HG02943 (cell line): ENCODE results near the gene CES4A.
"Not testable (repeated sequence)": the region's sequence is repeated elsewhere in the genome, so short reads cannot be mapped to it uniquely, and the experiment has no call there.

Experiments used
- ATAC-seq: cut with Tn5 transposase; IDR thresholded peaks from one replicate; pipeline ENCODE4 v1.9.1; 2021; ENCODE audit warnings: mild to moderate bottlenecking, low read depth, moderate library complexity; ENCODE audit not compliant: unreplicated experiment

The CES4A gene

DNA sequence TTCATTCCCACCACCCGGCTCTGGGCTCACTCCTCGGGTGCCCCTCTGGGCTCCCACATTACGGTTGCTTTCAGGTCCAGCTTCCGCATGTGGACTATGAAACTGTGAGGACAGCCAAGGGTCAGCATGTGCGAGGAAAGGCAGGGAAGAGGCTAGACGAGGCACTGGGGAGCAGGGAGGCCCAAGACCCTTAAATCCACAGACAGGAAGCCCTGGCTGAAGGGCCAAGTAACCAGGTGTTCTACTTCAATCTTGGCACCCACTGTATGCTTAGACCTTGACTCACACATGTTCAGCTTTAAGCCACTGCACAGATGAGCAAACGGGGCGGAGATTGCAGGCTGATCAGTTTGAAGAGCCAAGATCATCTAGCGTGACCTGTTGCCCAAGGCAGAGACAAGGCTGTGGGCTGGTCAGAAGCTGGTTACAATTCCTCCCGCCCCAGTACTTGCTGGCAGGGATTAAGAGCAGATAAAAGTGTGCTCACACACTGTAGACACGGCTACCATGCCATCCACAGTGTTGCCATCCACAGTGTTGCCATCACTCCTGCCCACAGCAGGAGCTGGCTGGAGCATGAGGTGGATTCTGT lies at the start of gene CES4A:
CES4A (plus strand) TSS at position 393 of the 592 bp plus-strand sequence; CDS start at position 577, 184 bp downstream.
- no peak for ATAC-seq

DNA sequence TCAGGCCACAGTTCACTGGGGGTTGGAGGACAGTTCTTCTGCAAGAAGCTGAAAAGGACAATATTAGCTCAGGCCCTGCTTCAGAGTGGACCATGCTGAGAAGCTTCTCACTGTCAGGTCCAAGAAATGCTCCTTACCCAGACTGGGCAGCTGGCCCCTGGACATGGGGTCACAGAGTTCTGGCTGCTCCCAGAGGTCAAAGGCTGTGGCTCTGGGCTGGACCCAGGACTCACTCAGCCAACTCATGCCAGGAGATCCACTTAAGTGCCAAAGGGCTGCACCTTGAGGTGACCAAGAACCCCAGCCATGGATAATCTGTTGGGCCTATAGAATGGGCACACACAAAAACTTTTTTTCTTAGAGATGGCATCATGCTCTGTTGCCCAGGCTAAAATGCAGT lies 49.0 kb upstream of the CES4A start:
- ATAC-seq = no peak

DNA sequence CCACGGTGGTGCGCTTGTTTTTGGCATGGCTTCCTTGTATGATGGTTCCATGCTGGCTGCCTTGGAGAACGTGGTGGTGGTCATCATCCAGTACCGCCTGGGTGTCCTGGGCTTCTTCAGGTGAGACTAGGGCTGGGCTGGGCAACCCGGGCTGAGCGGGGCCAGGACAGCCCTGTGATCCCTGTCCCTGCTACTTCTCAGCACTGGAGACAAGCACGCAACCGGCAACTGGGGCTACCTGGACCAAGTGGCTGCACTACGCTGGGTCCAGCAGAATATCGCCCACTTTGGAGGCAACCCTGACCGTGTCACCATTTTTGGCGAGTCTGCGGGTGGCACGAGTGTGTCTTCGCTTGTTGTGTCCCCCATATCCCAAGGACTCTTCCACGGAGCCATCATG lies 48.2 kb upstream of the CES4A start:
- ATAC-seq = no peak

DNA sequence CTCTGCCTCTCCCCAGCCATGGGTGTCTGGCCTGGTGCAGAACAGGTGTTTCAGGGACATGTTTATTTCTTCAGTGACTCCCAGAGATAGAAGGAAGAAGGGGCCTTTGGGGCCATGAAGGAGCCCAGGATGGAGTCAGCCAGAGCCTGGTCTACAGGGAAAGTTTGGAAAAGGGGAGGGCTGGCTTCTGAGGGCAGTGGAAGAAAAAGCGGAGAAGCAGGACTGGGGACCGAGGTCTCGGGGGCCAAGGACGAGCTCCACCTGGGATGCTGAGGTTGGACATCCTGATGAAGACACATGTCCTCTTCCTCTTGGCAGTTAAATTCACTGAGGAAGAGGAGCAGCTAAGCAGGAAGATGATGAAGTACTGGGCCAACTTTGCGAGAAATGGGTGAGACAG lies 45.4 kb upstream of the CES4A start:
- ATAC-seq = no peak

DNA sequence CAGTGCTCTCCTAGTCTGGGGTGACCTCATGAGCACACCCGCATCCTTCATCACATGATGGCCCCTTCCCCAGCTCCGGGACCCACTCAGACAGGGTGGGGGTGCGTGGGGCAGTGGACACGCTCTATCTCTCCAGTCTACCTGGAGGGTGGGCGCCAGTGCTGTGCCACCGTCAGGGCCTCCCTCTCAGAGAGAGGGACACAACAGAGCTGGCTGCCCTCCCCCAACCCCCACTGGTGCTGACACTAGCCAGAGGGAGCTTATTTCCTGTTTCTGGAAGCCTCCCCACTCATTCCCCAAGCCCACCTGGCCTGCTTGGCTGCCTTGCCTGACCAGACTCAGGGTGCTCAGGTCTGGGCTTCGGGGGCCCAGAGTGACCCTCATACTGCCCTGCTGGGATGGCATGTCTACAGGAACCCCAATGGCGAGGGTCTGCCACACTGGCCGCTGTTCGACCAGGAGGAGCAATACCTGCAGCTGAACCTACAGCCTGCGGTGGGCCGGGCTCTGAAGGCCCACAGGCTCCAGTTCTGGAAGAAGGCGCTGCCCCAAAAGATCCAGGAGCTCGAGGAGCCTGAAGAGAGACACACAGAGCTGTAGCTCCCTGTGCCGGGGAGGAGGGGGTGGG lies 44.8 kb upstream of the CES4A start:
- no peak for ATAC-seq

DNA sequence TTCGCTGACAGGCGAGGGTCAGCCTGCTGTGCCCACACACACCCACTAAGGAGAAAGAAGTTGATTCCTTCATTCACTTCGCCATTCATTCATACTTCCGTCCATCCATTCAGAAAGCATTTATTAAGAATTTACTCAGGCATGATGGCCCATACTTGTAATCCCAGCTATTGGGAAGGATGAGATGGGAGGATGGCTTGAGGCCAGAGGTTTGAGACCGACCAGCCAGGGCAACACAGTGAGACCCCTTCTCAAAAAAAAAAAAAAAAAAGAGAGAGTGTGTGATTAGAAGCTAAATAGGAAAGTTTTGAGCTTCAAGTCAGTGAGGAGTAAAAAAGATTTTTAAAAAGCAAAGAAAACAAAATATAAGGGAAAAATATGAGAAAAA lies 44.3 kb upstream of the CES4A start:
- no peak for ATAC-seq

DNA sequence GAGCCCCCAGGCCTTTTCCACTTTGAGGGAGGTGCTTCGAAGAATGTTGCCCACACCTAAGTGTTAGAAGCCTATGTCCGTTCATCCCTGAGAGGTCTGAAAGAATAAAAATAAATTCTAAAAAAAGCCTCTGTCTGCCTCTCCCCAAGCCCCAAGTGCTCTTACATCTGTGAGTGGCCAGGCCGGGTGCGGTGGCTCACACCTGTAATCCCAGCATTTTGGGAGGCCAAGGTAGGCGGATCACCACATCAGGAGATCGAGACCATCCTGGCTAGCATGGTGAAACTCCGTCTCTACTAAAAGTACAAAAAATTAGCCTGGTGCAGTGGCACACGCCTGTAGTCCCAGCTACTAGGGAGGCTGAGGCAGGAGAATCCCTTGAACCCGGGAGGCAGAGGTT lies 43.4 kb upstream of the CES4A start:
- not testable (repeated sequence) for ATAC-seq

DNA sequence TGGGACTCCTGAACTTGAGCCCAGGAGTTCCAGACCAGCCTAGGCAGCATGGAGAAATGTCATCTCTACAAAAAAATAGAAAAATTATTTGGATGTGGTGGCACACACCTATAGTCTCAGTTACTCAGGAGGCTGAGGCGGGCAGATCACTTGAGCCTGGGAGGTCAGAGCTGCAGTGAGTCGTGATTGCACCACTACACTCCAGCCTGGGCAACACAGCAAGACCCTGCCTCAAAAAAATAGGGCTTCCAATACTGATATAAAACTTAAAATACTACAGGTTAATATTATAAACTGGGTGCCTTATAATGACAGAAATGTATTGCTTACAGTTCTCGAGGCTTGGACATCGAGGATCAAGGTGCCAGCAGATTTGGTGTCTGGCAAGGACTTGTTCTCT lies 42.5 kb upstream of the CES4A start:
- ATAC-seq = no peak

DNA sequence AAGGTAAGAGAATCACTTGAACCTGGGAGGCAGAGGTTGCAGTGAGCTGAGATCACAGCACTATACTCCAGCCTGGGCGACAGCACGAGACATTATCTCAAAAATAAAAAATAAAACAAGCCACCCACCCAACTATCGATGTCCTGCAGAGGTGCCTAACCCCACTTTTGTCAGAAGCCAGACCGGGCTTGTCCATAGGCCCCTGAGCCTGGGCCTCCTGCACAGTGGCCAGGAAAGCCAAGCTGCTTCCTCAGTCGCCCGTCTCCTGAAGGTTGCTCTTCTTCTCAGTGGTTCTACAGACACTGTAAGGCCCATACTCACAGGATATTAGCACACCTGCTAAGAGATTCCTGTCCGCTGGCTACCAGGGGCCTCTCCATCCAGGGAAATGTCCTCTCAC lies 41.8 kb upstream of the CES4A start:
- ATAC-seq = no peak

DNA sequence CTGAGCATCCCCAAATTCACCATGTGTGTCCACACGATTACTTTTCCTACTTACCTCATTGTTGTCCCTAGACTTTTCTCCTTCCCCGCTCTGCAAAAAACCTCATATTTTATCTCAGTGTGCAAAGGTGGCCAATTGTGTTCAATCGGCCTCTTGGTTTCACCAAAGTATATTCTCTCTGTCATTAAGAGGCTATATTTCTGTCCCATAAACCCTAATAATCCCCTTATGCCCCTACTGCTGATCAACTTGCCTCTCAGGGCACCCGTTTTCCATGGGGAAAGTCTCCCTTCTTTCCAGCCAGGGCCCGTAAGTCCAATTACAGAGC lies 41.5 kb upstream of the CES4A start:
- ATAC-seq = no peak

DNA sequence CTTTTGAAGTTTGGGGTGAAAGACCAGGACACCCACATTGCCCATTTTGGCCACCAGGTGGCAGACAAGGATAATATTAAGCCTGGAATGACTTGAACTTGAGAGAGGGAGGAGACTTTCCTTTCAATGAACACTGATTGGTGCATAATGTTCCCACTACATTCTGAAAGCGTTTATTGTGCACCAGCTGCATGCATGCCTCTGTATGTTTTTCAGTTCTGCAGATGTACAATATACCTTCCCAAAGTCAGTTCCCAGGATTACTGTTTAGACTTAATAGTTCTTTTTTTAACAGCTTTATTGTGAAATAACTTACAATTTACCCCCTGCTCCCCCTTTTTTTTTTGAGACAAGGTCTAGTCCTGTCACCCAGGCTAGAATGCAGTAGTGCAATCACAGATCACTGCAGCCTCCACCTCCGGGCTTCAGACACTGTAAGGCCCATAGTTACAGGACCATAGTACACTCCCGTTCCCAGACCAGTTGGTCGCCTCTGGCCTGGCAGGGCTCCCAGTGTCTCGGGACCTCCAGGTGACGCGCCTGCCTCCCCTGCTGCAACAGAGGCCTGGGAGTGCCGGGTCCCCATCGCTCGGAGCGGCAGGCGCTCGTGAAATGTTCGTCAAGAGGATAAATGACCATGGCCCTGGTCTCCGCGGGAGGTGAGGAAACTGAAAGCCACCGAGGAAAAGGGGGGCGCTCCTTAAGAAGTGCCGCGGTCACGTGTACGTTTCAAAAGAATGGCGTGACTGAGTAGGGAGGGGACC lies 40.9 kb upstream of the CES4A start:
- no peak for ATAC-seq

DNA sequence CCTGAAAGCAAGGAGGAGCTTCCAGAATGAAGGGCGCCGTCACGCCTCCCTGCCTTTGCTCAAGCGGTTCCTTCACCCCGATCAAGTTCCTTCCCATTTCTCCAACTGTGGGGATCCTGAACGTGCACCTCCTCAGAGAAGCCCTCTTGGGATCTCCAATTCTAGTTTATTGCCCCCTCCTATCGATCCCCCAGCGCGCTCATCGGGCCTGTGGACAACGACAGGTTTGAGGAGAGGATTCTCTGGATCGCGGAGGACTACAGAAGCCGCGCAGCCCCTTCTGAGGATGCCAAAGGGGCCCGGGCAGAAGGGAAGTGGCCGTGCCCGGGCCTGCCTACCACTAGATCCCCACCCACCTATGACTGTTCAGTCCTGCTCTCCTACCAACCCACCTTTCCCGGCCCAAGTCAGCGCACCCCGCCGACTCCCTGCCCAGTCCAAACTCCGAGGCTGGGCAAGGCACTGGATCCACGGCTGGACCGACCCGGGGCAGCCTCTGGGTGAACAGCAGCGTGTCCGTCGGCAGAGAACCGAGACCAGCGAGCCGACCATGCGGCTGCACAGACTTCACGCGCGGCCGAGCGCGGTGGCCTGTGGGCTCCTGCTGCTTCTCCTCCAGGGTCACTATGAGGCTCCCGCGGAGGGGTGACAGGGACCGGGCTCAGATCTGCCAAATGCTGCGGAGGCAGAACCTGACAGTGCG lies 40.1 kb upstream of the CES4A start:
- ATAC-seq = no peak

DNA sequence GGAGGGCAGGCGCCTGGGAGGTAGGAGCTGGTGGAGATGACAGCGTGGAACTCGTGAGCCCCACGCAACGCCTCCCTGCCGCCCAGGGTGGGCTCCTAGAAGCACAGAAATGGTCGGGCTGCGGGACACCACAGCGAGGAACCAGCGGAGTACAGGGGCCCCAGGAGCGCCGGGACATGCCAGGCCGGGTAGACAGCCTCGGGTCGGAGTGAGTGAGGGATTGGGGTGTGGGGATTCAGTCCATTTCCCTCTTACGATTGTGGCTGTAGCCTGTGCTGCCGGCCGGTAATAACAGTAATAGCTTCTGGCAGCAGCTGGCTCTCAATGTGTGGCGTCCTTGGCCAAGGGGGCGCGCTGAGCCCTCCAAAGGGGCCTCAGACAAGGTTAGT lies 39.6 kb upstream of the CES4A start:
- no peak for ATAC-seq

DNA sequence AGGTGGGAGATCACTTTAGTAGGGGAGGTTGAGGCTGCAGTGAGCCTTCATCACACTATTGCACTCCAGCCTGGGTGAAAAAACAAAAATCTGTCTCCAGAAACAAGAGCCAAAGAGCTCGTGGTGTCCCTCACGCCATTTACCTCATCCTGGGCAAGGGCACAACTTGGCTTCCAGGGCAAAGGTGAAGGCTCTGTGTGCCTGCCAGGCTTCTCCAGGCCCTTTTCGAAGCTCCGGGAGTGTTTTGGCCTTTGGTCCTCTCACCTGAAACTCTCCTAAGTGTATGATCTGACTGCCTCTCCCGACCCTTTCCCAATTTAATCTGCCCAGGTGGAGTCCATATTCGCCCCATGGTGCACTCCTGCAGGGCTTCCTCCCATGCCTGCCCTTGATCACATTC lies 38.9 kb upstream of the CES4A start:
- ATAC-seq = no peak

DNA sequence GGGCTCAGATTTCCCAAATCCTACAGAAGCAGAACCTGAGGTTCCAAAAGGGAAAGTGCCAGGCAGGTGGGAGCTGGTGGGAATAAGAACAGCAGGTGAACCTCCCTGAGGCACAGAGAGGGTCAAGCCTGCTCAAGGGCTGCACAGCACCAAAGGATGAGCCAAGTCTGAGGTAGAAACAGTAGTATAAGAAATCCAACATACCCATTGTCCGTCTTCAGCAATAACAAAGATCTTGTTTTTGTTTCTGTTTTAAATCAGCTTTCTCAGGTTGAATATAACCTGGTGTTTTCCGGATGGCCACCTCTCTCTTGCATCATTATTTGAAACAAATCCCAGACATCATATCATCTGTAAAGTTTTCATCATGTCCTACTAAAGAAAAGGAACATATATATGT lies 38.0 kb upstream of the CES4A start:
- ATAC-seq = no peak

DNA sequence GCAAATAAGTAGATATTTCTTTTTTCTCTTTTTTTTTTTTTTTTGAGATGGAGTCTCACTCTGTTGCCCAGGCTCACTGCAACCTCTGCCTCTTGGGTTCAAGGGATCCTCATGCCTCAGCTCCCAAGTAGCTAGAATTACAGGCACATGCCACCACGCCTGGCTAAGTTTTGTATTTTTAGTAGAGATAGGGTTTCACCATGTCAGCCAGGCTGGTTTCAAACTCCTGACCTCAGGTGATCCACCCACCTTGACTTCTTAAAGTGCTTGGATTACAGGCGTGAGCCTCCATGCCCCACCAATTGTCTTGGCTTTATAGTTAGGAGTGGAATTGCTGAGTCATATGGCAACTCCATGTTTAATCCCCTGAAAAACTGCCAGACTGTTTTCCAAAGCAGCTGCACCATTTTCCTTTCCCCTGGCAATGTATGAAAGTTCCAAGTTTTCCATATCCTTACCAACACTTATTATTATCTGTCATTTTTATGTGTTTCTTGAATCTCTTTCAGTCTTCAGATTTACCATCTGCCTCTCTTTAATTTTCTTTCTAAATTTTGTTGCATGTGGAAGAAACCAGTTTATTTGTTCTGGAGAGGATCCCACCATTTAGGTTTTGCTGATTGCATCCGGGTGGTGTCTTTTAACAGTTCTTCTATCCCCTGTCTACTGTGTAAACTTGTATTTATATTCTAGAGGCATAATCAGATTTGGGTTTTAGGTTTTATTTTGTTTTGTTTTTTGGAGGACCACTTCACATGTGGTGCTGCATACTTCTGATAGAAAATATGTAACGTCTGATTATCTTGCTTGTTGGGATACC lies 37.2 kb upstream of the CES4A start:
- no peak for ATAC-seq

DNA sequence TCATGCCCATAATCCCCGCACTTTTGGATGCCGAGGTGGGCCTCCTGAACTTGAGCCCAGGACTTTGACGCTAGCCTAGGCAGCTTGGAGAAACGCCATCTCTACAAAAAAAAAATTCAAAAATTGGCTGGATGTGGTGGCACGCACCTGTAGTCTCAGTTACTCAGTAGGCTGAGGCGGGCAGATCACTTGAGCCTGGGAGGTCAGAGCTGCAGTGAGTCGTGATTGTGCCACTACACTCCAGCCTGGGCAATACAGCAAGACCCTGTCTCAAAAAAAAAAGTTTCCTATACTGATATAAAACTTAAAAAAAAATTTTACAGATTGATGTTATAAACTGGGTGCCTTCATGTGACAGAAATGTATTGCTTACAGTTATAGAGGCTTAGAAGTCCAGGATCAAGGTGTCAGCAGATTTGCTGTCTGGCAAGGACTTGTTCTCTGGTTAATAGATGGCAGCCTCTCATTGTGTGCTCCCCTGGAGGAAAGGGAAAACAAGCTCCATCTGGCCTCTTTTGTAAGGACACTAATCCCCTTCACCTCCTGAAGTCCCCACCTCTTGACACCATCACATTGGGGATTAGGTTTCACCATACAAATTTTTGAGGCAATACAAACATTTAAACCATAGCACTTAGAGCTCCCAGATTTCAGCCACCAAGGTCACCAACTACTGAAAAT lies 35.8 kb upstream of the CES4A start:
- ATAC-seq = no peak

DNA sequence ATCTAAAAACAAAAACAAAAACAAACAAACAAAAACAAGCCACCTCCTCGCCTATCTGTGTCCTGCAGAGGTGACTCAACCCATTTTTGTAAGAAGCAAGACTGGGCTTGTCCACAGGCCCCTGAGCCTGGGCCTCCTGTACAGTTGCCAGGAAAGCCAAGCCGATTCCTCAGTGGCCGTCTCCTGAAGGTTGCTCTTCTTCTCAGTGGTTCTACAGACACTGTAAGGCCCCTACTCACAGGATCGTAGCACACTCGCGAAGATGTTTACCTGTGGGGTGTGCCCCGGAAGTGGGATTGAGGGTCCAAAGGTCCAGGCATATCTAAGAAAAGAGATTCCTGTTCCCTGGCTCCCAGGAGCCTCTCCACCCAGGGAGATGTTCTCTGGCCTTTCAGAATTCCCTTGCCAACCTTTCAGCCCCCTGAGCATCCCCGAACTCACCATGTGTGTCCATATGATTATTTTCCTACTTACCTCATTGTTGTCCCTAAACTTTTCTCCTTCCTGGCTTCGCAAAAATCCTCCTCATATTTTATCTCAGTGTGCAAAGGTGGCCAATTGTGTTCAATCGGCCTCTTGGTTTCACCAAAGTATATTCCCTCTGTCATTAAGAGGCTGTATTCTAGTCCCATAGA lies 34.8 kb upstream of the CES4A start:
- ATAC-seq = no peak

DNA sequence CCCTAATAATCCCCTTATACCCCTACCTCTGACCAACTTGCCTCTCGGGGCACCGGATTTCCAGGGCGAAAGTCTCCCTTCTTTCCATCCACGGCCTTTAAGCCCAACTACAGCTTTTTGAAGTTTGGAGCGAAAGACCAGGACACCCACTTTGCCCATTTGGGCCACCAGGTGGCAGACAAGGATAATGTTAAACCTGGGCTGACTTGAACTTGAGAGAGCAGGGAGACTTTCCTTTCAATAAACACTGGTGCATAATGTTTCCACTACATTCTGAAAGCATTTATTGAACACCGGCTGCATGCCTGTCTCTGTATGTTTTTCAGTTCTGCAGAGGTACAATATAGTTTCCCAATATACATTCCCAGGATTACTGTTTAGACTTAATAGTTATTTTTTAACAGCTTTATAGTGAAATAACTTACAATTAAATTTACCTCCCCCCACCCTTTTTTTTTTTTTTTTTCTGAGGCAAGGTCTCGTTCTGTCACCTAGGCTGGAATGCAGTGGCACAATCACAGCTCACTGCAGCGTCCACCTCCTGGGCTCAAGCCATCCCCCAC lies 34.2 kb upstream of the CES4A start:
- no peak for ATAC-seq
